Panc1 (cell line): Measurements from ENCODE around the gene TMC8. TPM values are rescaled to one million over a fixed set of nuclear protein-coding genes. Genes with fewer than 3 reads are reported as not detected.

ENCODE experiments used
- ATAC-seq: fragments of 200-7000 bp; cut with Tn5 transposase; 2 replicates; pipeline ENCODE4 v1.9.1; 2020; ENCODE audit warnings: mild to moderate bottlenecking, moderate library complexity
- BruUV-seq: library from RNA; stranded (reverse); fragments of 400-500 nt; replicated peaks from 2 replicates; lab custom pipeline; 2021; lab: Mats Ljungman, UMichigan
- CTCF ChIA-PET: fragments of 300-600 bp; sonication (Branson Sonifier 250); formaldehyde crosslinking; loops from one replicate; lab custom pipeline; 2022; ENCODE audit warnings: antibody characterized with exemption; lab: Charles Lee
- POLR2A ChIA-PET: fragments of 300-600 bp; sonication (Branson Sonifier 250); formaldehyde crosslinking; loops from one replicate; lab custom pipeline; 2022; ENCODE audit warnings: antibody characterized with exemption; lab: Charles Lee
- DNase-seq: peaks from one replicate; pipeline ENCODE4 v3.0.0-alpha.2; 2010; ENCODE audit warnings: low read depth, low spot score
- H3K27ac ChIP-seq: 2 replicates; pipeline ENCODE4 v1.5.1; 2011; ENCODE audit warnings: mild to moderate bottlenecking, low read length, inconsistent platforms
- H3K27me3 ChIP-seq: fragments of 200-500 bp; sonication (Bioruptor generic); 2 replicates; pipeline ENCODE4 v1.6.0; 2014; ENCODE audit warnings: low read length, inconsistent platforms; ENCODE audit not compliant: control insufficient read depth, insufficient read depth
- H3K36me3 ChIP-seq: fragments of 200-500 bp; sonication (Bioruptor generic); 2 replicates; pipeline ENCODE4 v1.5.1; 2014; ENCODE audit warnings: inconsistent platforms, mild to moderate bottlenecking, low read length, moderate library complexity; ENCODE audit not compliant: control insufficient read depth, insufficient read depth
- H3K4me1 ChIP-seq: 2 replicates; pipeline ENCODE4 v1.5.1; 2011; ENCODE audit warnings: inconsistent platforms, mild to moderate bottlenecking, low read length, moderate library complexity; ENCODE audit not compliant: control insufficient read depth, insufficient read depth
- H3K4me3 ChIP-seq, 2 experiments: 2 replicates each; pipeline ENCODE4 v1.5.1; 2011 to 2012; ENCODE audit warnings: low read depth in 2 of 2, low read length in 2 of 2, mild to moderate bottlenecking in 2 of 2, inconsistent platforms in 1 of 2, moderate library complexity in 1 of 2
- H3K9me3 ChIP-seq: fragments of 200-500 bp; sonication (Bioruptor generic); 2 replicates; pipeline ENCODE4 v1.5.1; 2014; ENCODE audit warnings: low read depth, mild to moderate bottlenecking, inconsistent platforms, low read length, moderate library complexity; ENCODE audit not compliant: control insufficient read depth, insufficient read depth
- POLR2AphosphoS5 ChIP-seq: IDR thresholded peaks from 2 replicates; pipeline ENCODE4 v1.6.1; 2012; ENCODE audit warnings: mild to moderate bottlenecking, low read depth, low read length, moderate library complexity
- SIN3A ChIP-seq: IDR thresholded peaks from 2 replicates; pipeline ENCODE4 v1.6.1; 2012; ENCODE audit warnings: low read depth, mild to moderate bottlenecking, low read length, moderate library complexity, borderline replicate concordance; ENCODE audit not compliant: insufficient read depth
- TCF7L2 ChIP-seq: IDR thresholded peaks from 2 replicates; pipeline ENCODE4 v1.6.1; 2011; ENCODE audit warnings: mild to moderate bottlenecking, low read depth, low read length, inconsistent platforms
- in situ Hi-C: cut with HindIII; loops from 2 replicates; pipeline ENCODE4 v1.10.0; 2016; ENCODE audit warnings: low sequenced_read_pairs, low pct_unique_long_range_greater_than_20kb
- intact Hi-C: fragments of 100-400 bp; cut with micrococcal nuclease; formaldehyde crosslinking; loops from one replicate; pipeline ENCODE4 v1.10.0; 2022; ENCODE audit not compliant: unreplicated experiment
- total RNA-seq: library from RNA; stranded (reverse); gene quantifications from one replicate; pipeline ENCODE4 v1.2.1, GENCODE V29; 2021; ENCODE audit not compliant: unreplicated experiment
- TF ChIP-seq, protein P1 (sequence below): fragments of 450-650 bp; IDR thresholded peaks from 2 replicates; pipeline ENCODE4 v1.5.1; 2017; ENCODE audit warnings: mild to moderate bottlenecking
- TF ChIP-seq, protein P2 (sequence below), 2 experiments: IDR thresholded peaks; 2 replicates each; pipeline ENCODE4 v1.6.1; 2011 to 2012; ENCODE audit warnings: low read depth in 2 of 2, control low read depth in 1 of 2, low read length in 1 of 2, mild to moderate bottlenecking in 1 of 2, moderate library complexity in 1 of 2; ENCODE audit not compliant: insufficient read depth in 1 of 2

TMC8 gene
- total RNA-seq, 1 experiment from 2014 or later: 1.4 TPM

DNA sequence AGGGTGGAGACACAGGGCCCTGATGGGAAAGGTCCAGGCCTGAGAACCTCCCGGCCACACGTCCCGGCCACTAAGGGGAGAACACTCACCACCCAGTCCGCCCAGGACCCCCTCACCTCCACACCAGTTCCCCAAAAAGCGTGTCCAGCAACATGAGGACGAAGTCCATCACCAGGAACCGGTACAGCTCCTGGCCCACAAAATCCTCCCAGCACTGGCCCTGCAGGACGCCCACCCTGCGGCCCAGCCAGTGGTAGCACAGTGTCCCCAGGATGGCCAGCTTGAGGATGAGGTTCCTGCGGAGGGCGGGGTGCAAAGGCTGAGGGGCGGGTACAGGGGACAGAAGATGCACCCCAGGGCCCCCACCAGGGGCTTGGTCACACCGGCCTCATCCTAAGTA is 10.0 kb upstream of the TMC8 start:
- TF ChIP-seq, protein P1, sequence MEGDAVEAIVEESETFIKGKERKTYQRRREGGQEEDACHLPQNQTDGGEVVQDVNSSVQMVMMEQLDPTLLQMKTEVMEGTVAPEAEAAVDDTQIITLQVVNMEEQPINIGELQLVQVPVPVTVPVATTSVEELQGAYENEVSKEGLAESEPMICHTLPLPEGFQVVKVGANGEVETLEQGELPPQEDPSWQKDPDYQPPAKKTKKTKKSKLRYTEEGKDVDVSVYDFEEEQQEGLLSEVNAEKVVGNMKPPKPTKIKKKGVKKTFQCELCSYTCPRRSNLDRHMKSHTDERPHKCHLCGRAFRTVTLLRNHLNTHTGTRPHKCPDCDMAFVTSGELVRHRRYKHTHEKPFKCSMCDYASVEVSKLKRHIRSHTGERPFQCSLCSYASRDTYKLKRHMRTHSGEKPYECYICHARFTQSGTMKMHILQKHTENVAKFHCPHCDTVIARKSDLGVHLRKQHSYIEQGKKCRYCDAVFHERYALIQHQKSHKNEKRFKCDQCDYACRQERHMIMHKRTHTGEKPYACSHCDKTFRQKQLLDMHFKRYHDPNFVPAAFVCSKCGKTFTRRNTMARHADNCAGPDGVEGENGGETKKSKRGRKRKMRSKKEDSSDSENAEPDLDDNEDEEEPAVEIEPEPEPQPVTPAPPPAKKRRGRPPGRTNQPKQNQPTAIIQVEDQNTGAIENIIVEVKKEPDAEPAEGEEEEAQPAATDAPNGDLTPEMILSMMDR: no peak
- TF ChIP-seq, protein P2, sequence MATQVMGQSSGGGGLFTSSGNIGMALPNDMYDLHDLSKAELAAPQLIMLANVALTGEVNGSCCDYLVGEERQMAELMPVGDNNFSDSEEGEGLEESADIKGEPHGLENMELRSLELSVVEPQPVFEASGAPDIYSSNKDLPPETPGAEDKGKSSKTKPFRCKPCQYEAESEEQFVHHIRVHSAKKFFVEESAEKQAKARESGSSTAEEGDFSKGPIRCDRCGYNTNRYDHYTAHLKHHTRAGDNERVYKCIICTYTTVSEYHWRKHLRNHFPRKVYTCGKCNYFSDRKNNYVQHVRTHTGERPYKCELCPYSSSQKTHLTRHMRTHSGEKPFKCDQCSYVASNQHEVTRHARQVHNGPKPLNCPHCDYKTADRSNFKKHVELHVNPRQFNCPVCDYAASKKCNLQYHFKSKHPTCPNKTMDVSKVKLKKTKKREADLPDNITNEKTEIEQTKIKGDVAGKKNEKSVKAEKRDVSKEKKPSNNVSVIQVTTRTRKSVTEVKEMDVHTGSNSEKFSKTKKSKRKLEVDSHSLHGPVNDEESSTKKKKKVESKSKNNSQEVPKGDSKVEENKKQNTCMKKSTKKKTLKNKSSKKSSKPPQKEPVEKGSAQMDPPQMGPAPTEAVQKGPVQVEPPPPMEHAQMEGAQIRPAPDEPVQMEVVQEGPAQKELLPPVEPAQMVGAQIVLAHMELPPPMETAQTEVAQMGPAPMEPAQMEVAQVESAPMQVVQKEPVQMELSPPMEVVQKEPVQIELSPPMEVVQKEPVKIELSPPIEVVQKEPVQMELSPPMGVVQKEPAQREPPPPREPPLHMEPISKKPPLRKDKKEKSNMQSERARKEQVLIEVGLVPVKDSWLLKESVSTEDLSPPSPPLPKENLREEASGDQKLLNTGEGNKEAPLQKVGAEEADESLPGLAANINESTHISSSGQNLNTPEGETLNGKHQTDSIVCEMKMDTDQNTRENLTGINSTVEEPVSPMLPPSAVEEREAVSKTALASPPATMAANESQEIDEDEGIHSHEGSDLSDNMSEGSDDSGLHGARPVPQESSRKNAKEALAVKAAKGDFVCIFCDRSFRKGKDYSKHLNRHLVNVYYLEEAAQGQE (IDR thresholded peaks at IDR 0.05; ENCODE audit: insufficient read depth in 1 of 2, low read depth in 2 of 2, low read length in 1 of 2): no peak
- TF ChIP-seq SIN3A: no peak
- TF ChIP-seq TCF7L2: no peak
- TF ChIP-seq POLR2AphosphoS5: no peak
- no peak for DNase-seq
- BruUV-seq: no TSS peak
- no peak for ATAC-seq
- 0 out of 2 replicates have a peak, but pooled peaks cover 5% of the 10 kb centered on the region for H3K4me1 ChIP-seq
- H3K36me3 ChIP-seq: no peaks in the 10 kb centered on the region
- POLR2A ChIA-PET: interaction anchor here (0.6 to 0.7 kb wide), 2 partner anchors 13 to 45 kb away, joined by 3 to 13 read pairs; no protein-coding TSS in a partner anchor
- H3K27ac ChIP-seq: no peak overlapping the region
- no peak overlapping the region for H3K4me3 ChIP-seq
- intact Hi-C loops (no loop called here), in situ Hi-C loops (no loop called here)
- CTCF ChIA-PET: interaction anchor here (0.6 kb wide), 1 partner anchor 17 kb away, joined by 5 read pairs; no protein-coding TSS in a partner anchor
- no peaks in the 10 kb centered on the region for H3K27me3 ChIP-seq
- H3K9me3 ChIP-seq: no peaks in the 10 kb centered on the region

DNA sequence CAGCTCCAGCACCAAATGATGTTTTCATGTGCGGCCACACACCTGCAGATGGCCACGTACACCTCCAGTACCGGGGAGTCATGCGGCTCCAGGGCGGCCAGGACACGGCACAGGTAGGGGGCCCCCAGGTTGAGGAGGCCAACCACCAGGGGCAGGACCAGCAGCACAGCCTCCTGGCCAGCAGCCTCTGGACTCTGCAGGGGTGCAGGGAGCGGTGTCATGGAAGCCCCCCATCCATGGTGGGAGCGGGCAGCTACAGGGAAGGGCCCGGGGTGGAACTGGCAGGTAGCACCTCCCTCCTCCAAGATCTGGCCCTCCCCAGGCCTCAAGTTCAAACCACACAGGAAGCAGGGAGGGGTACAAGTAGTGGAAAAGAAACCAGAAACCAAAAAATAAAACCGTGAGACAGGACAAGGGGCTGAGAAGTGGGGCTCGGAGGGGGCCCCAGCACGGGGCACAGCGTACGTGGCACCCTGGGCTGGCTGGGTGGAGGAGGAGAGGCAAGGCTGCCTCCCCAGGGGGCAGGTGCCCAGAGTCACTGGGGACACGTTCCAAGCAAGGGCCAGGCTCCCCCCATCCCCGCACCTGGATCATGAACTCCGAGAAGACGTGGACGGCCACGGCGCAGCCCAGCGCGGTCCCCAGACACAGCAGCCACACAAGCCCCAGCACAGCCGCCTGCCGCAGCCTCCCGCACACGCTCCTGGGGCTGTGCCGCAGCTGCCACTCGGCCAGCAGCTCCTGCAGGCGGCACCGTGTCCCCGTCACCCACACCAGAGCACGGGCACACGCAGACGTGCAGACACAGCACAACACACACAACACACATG is 9.4 kb upstream of the TMC8 start:
- no TSS peak for BruUV-seq
- H3K4me3 ChIP-seq: no peak overlapping the region
- ATAC-seq (no peak), DNase-seq (no peak)
- no peak overlapping the region for H3K27ac ChIP-seq
- CTCF ChIA-PET: no interaction called here
- H3K36me3 ChIP-seq: no peaks in the 10 kb centered on the region
- TF ChIP-seq, protein P1: no peak
- TF ChIP-seq, protein P2 (IDR thresholded peaks at IDR 0.05; ENCODE audit: insufficient read depth in 1 of 2, low read depth in 2 of 2, low read length in 1 of 2): no peak
- TF ChIP-seq SIN3A (no peak), POLR2AphosphoS5 (no peak), TCF7L2 (no peak)
- intact Hi-C loops (no loop called here), in situ Hi-C loops (no loop called here)
- H3K9me3 ChIP-seq: no peaks in the 10 kb centered on the region
- no peaks in the 10 kb centered on the region for H3K27me3 ChIP-seq
- POLR2A ChIA-PET: interaction anchor here (0.6 kb wide), 1 partner anchor 45 kb away, joined by 3 read pairs; no protein-coding TSS in a partner anchor
- peaks cover 8% of the 10 kb centered on the region for H3K4me1 ChIP-seq
